Skin epidermis (tissue), 12 donors: ENCODE results near the gene PNO1.
"Not testable (repeated sequence)": the region's sequence is repeated elsewhere in the genome, so short reads cannot be mapped to it uniquely, and the experiment has no call there.

Source experiments
- H3K27ac ChIP-seq, 21 experiments: fragments of 200-600 bp; sonication (generic) in 11 of 21; one replicate each; pipeline ENCODE4 v1.5.0; 2020; ENCODE audit warnings: mild to moderate bottlenecking in 3 of 21, inconsistent platforms in 2 of 21, moderate library complexity in 2 of 21
- H3K4me3 ChIP-seq, 7 experiments: fragments of 200-600 bp; sonication (generic) in 2 of 7; one replicate each; pipeline ENCODE4 v1.5.0; 2020; ENCODE audit warnings: inconsistent platforms in 2 of 7, mild to moderate bottlenecking in 2 of 7, moderate library complexity in 1 of 7

PNO1 gene

DNA sequence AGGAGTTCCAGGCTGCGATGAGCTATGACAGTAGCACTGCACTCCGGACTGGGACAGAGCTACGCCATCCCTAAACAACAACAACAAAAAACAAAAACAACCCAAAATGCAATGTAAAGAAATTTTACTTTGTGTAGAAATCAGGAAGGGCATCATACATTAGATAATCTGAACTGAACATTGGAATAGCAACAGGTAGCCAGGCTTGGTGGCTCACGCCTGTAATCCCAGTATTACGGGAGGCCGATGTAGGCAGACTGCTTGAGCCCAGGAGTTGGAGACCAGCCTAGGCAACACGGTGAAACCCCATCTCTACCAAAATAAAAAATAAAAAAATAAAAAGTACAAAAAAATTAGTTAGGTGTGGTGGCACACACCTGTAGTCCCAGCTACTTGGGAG is 2.1 kb upstream of the PNO1 start:
- no peak overlapping the region for H3K27ac ChIP-seq
- no peak overlapping the region for H3K4me3 ChIP-seq

DNA sequence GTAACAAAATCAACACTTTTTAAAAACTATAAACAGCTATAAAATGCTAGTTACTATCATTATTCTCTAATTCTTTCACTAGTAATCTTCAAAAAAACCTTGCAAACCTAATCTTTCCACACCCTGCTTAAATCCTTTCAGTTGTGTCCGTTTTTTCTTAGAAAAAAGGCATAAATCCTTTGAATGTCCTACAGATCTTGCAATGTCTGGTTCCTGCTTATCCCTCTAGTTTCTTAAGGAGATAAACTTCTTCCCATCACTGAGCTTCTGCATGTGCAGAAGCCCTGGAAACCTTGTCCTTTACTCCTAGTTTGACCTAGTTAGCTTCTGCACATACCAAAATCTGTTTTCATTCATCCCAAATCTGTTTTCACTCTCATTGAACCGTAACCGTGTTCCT is 1.3 kb upstream of the PNO1 start:
- peak overlapping the region; percentile 74 to 97 (median 87) for H3K4me3 ChIP-seq
- H3K27ac ChIP-seq, result peak overlapping the region in 13 of 21 experiments; percentile 86 to 97 (median 93)

DNA sequence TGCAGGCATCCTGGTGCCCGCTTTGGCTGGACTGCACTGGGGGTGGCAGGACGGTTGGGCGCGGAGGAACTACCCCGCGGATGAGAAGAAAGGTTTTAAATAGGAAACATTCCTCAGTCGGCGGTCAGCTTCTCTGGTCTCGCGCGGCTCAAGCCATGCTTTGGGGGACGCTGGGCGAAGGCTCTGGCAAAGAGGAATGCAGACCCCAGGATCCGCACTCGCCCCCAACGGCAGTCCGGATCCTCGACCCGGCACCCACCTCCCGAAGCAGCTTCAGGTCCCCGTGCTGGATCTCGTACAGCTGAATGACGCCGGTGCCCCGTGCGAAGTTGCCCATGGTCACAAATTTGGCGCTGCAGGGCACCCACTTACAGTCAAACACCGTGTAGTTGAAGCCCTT is 686 bp upstream of the PNO1 start:
- peak overlapping the region; percentile 50 to 98 (median 92) for H3K27ac ChIP-seq
- peak overlapping the region; percentile 74 to 97 (median 87) for H3K4me3 ChIP-seq

DNA sequence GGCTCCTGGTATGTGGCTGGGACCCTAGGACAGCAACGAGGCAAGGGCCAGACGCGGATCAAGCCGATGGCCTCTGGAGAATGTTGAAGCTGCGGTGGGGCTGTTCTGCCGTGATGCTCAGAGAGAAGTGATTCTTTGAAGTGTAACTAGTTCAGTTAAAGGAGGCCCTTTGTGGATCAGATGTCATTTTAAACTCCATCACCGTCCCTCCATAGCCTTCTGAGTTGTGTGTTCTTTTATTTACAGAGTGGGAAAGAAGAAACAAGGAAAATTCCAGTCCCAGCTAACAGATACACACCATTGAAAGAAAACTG is 403 bp downstream of the PNO1 start:
- peak overlapping the region; percentile 54 to 98 (median 92) for H3K27ac ChIP-seq

DNA sequence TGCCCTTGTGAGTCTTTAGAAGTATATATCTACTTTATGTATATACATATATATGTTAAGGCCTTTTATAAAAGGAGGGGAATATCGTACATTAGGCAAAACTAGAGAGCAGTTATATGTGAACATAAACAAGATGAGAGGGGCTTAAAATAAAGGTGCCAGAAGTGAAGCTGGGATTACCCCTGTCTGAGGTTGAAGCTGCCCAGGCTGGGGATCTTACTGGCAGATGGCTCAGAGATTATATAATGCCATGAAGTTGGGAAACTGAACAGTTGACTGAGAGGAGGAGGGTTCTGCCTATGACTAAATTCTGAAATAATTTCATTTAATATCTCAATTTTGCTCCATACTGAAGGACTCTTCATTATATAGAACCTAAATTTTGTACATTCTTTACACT is 6.0 kb downstream of the PNO1 start:
- no peak overlapping the region for H3K27ac ChIP-seq
- H3K4me3 ChIP-seq, result no peak overlapping the region

More for the DNA sequence above, 403 bp downstream of the PNO1 start:
- peak overlapping the region; percentile 74 to 97 (median 87) for H3K4me3 ChIP-seq

DNA sequence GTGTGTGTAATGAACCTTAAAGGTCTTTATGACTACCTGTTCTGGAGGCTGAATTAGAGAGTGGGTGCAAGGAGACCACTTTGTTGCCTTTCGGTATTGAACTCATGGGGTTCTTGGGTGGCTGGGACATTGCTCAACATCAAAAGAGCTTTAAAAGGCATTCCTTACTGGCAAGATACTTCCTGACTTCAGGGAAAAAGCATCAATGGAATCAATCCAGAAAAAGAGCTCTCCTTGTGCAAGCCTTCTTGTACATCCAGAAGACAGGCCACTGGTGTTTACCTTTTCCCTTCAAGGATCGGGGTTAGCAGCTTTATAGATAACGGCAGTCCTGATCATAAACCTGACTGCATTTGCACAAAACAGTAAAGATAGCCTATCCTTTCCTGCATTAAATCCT is 9.5 kb downstream of the PNO1 start:
- no peak overlapping the region for H3K4me3 ChIP-seq

DNA sequence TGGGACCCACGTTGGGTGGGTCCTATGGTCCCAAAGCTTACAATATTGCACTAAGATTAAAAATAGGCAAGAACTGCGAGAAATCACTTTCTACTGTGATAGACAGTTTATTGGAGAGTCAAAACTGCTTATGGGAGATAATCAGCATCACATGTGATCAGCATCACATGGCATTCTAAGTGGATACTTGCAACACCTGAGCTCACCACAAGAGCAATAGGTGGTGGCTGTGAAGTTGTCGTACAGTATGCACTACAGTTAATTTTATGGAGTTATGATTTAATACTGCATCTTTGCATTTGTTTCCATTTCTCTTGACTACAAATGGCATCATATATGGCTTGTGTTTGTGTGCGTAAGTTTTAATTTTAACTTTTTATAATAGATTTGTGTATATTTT is 11.6 kb downstream of the PNO1 start:
- no peak overlapping the region for H3K4me3 ChIP-seq
- H3K27ac ChIP-seq, result no peak overlapping the region

More for the DNA sequence above, 9.5 kb downstream of the PNO1 start:
- no peak overlapping the region for H3K27ac ChIP-seq

DNA sequence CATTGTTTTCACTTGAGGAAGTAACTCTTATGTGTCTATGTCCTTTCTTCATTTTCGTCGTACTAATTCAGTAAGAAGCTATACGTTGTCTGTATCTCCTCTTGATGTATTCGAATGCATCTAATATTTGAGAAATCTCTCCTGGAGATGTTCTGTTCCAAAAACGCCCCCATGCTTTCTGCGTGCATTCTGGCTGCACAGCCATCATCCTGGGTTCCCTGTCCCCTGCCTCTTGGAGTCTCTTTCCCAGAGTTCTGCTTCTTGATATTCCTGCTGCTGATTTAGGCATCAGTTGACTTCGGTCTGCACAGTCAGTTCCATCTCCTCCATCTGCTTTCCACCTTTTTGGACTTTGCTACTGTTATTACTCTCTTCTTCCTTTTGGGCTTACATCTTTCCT is 13.5 kb downstream of the PNO1 start:
- H3K27ac ChIP-seq, result no peak overlapping the region
- H3K4me3 ChIP-seq, result no peak overlapping the region

DNA sequence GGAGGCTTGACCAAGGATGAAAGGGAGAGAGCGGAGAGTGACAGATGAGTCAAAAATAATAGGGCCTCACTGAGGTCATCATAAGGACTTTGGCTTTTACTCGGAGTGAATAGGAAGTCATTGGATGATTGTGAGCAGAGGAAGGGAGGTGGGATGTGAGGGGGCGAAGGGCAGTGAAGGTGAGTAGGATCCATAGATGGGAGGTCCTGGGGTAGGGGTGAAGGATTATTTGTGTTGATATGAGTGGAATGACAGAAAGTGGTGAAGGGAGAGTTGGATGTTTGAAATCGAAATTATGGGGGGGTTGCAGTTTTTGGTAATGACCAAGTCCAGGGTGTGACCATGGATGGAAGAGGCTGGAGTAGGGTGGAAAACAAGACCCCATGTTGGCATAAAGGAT is 14.0 kb downstream of the PNO1 start:
- H3K4me3 ChIP-seq, result no peak overlapping the region
- H3K27ac ChIP-seq, result no peak overlapping the region

DNA sequence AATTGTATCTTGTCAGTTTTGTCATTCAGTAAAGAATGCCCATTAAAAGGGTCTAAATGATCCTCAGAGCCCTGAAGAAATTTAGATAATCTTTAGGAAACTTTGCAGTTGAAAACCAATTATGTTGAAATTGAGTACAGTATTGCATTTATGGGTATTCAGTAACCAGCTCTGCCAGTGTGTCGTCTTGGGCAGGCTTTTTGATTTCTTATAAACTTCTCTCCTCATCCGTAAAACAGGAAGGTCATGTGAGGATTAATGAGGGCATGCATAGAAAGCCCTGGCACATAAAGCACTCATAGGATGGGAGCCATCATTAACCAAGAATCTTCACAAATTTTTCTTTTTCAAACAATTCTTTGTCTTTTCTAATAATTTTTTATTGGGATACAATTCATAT is 14.8 kb downstream of the PNO1 start:
- H3K4me3 ChIP-seq, result no peak overlapping the region

DNA sequence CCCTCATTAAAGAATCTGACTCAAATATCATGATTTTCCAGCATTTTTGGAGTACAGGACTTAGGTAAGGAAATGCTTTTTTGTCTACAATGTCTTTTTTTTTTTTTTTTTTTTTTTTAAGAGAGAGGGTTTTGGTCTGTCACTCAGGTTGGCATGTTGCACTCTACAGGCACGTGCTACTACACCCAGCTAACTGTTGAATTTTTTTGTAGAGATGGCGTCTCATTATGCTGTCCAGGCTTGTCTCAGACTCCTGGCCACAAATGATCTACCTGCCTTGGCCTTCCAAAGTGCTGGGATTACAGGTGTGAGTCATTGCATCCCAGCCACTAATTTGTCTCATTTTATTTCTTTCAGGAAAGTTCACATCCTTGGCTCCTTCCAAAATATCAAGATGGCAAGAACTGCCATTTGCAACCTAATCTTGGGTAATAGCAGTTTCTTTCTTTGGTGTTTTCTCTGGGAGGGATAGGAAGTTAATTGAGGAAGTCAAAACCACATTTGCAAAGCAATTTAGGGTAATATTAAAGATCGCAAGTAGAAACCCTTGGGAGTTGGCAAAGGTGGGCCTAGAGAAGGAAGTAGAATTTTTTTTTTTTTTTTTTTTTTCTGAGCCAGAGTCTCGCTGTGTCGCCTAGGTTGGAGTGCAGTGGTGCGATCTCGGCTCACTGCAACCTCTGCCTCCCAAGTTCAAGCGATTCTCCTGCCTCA is 15.5 kb downstream of the PNO1 start:
- H3K4me3 ChIP-seq, result no peak overlapping the region
- no peak overlapping the region for H3K27ac ChIP-seq

More for the DNA sequence above, 14.8 kb downstream of the PNO1 start:
- no peak overlapping the region for H3K27ac ChIP-seq

DNA sequence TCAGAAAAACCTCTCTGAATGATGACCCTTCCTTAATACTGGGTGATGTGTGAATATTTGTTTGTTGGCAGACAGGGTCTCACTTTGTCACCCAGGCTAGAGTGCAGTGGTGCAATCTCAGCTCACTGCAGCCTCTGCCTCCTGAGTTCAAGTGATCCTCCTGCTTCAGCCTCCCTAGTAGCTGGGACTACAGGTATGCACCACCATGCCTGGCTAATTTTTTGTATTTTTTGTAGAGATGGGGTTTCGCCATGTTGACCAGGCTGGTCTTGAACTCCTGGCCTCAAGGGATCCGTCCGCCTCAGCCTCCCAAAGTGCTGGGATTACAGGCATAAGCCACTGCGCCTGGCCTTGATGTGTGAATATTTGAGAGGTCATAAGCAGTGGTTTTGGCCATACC is 17.5 kb downstream of the PNO1 start:
- not testable (repeated sequence) for H3K4me3 ChIP-seq, H3K27ac ChIP-seq

DNA sequence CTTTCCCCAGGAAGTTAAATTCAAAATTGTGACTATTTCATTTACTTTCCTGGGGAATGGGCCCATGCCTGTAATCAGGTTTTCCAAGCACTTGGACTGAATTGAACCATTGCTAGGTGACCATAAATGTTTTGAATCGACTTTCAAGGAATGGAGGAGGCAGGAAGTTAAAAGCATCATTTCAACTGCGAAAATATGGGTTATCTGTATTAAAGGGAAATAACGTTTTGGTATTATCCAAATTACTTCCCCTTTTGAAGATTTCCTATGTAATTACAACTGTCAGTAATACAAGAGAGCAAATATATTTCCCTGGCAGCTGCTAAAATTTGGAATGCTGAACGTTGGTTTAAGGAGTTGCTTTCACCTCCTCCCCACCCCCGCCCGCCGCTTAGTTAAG is 19.0 kb downstream of the PNO1 start:
- H3K27ac ChIP-seq, result no peak overlapping the region
- H3K4me3 ChIP-seq, result no peak overlapping the region

DNA sequence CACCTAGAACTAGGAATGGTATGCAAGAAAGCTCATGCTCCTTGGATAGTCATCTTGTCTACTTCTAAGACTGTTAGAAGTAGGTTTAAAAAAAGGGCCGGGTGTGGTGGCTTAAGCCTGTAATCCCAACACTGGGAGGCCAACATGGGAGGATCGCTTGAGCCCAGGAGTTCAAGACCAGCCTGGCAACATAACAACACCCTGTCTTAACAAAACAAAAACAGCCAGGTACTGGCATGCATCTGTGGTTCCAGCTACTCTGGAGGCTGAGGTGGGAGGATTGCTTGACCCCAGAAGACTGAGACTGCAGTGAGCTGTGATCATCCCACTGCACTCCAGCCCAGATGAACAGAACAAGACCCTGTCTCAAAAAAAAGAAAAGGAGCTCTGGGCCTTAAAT is 19.9 kb downstream of the PNO1 start:
- H3K27ac ChIP-seq, result no peak overlapping the region
- H3K4me3 ChIP-seq, result no peak overlapping the region

DNA sequence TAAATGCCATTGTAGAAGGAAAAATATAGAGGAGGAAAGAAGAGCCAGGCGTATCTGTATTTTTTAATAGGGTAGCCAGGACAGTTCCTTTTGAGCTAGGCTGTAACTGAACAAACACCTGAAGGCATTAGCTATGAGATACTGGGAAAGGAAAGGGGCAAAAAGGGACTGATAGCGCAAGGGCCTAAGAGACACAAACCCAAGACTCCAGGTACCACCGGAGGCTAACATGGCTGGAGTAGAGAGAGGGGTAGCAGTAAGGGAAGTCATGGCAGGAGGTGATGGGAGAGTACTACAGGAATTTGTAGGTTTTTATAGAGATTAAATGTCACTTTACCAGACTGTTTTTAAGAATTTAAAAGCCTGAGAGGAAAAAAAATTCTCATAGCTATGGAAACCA is 20.7 kb downstream of the PNO1 start:
- H3K27ac ChIP-seq, result no peak overlapping the region
- H3K4me3 ChIP-seq, result no peak overlapping the region

DNA sequence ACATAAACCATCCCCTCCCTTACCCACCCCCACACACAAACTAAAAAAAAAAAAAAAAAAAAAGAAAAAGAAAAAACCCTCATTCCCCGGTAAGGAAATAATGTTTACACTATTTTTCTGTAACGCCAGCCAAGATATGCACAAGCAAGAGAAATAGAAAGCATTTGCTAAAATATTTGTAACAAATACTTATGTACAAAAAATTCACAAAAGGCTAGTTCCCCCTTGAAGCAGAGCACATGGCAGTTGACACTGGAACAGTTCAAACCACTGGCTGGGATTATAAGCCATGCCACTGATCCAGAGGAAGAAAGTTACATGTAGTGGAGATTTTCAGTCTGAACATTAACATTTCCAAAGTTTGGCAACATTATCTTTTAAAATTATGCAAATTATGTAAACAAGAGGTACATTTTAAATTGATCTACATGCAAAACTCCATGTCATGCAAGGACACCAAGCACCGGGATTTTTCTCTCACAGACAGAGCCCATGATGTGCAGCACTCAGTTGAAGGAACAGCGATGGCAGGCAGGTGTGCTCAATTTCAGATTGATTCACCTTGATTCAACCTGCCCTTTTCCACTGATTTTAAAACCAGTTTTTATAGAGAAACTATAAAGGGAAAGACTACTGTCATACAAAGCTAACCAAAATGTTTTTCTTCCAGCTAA is 21.4 kb downstream of the PNO1 start:
- Histone ChIP-seq H3K4me3 (no peak overlapping the region), H3K27ac (no peak overlapping the region)

DNA sequence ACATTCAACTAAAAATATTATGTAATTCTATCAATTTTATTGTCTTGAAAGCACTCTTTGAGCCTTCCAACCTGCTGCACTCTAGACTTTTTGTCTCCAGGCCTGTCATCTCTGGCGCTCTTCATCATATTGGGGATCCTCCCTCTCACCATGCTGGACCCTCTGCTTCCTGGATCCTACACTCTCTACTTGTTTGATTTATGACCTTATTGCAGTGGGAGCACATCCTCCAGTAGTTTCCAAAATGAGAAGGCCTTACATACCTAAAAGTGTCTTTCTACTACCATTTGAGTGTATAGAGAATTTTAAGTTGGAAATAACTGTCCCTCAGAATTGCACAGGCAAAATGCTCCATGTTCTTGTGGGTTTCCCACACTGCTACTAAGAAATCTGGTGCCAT is 25.2 kb downstream of the PNO1 start:
- Histone ChIP-seq H3K27ac (no peak overlapping the region), H3K4me3 (no peak overlapping the region)

DNA sequence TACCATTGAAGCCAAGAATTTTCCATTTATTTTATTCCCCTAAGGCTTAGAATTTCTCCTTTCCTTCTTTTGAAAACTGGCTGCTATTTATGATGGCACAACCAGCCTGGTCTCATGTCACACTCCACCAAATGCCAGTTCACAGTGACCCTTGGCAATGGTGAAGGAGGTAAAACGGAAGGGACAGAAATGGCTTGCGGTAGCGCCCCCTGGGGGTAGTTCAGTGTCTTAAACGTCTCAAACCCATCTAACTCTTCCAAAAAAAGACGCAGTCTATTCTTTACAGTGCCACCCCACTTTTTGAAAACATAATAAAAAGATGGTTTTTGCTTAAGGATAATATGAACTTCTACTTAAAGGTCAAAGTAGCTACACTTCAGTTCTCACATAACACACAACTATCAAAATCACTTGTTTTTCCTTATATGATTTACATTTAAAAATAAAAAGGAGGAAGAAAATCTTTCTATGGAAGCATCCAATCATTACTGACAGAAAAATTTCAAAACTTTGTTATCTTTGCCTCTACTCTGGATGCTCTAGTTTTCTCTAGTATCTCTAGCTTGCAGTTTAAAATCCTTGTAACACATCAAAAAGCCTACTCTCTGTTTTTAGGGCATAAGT is 28.0 kb downstream of the PNO1 start:
- Histone ChIP-seq H3K27ac (no peak overlapping the region), H3K4me3 (no peak overlapping the region)

DNA sequence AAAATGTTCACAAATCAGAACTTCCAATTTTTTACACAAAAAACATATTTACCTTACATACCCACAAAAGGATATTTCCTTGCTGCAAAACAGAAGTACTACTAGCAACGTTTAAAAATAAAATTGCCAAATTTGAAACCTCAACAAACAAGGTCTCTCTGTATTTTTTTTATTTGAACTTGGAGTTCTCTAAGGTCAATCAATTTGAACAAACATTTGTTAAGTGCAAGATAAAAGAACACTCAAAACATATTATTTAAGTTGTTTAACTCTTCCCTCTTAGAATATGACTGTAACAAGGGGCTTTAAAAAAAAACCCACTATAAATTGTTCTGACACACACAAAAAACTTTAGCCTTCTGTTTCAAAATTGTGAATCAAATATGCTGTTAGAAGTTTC is 29.6 kb downstream of the PNO1 start:
- Histone ChIP-seq H3K4me3 (no peak overlapping the region), H3K27ac (no peak overlapping the region)

DNA sequence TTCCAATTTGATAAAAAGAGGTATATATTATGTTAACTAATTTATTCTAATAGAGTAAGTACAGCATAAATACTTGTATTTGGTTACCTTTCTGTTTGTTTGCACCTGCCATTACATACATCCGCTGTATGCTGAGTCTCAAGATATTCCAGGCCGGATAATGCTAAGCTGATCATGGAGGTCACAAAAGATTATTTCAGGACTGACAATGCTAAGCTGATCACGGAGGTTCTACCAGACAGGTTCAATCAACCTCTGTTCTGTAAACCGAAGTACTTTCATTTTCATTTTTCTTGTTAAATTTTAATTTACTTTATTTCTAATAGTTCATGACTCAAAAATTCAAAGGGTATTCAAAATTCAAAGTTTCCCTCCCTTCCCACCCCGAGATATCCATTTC is 31.1 kb downstream of the PNO1 start:
- Histone ChIP-seq H3K27ac (no peak overlapping the region), H3K4me3 (no peak overlapping the region)
